H1 (cell line): ENCODE measurements around the gene EZH2. TPM values are rescaled to one million over a fixed set of nuclear protein-coding genes. Genes with fewer than 3 reads are reported as not detected.

Experiments used
- CTCF ChIA-PET: fragments of 300-600 bp; sonication (Branson Sonifier 250); formaldehyde crosslinking; loops from one replicate; lab custom pipeline; 2021; ENCODE audit not compliant: partially characterized antibody; lab: Charles Lee
- POLR2A ChIA-PET: fragments of 300-600 bp; sonication (Branson Sonifier 250); formaldehyde crosslinking; loops from one replicate; lab custom pipeline; 2021; ENCODE audit warnings: inconsistent platforms; ENCODE audit not compliant: partially characterized antibody; lab: Charles Lee
- DNase-seq, 2 experiments: peaks; one replicate each; pipeline versions ENCODE4 v3.0.0 to v3.0.0-alpha.2; 2010 to 2022; ENCODE audit warnings: low spot score in 2 of 2, low read depth in 1 of 2, mixed read lengths in 1 of 2
- FAIRE-seq: peaks from 2 replicates; lab custom pipeline; 2011; peaks lifted over from hg19 to GRCh38; lab: Jason Lieb, UNC
- H2AFZ ChIP-seq: 2 replicates; pipeline ENCODE4 v1.8.1; 2012; ENCODE audit warnings: low read length, inconsistent platforms
- H2AK5ac ChIP-seq: 2 replicates; pipeline ENCODE4 v1.6.1; 2013; ENCODE audit warnings: low read depth, low read length
- H2BK120ac ChIP-seq: replicated peaks from 2 replicates; pipeline ENCODE3; 2013; ENCODE audit warnings: low read depth, low read length, inconsistent platforms
- H2BK12ac ChIP-seq: 2 replicates; pipeline ENCODE4 v1.6.1; 2013; ENCODE audit warnings: low read depth, low read length
- H2BK15ac ChIP-seq: 2 replicates; pipeline ENCODE4 v1.6.1; 2013; ENCODE audit warnings: low read length
- H2BK20ac ChIP-seq: 2 replicates; pipeline ENCODE4 v1.6.1; 2013; ENCODE audit warnings: low read length
- H2BK5ac ChIP-seq: 2 replicates; pipeline ENCODE4 v1.6.1; 2013; ENCODE audit warnings: low read depth, low read length
- H3K14ac ChIP-seq: 2 replicates; pipeline ENCODE4 v1.6.1; 2013; ENCODE audit warnings: inconsistent platforms; ENCODE audit not compliant: insufficient read length
- H3K18ac ChIP-seq: 2 replicates; pipeline ENCODE4 v1.6.1; 2013; ENCODE audit warnings: low read length; ENCODE audit errors: extremely low read depth
- H3K23ac ChIP-seq: 2 replicates; pipeline ENCODE4 v1.6.1; 2013; ENCODE audit warnings: inconsistent platforms; ENCODE audit not compliant: insufficient read length
- H3K23me2 ChIP-seq: 2 replicates; pipeline ENCODE4 v1.6.1; 2013; ENCODE audit warnings: low read depth, low read length
- H3K27ac ChIP-seq: 2 replicates; pipeline ENCODE4 v1.6.1; 2011; ENCODE audit warnings: low read depth, low read length, inconsistent platforms
- H3K27me3 ChIP-seq, 4 experiments: replicated peaks in 1 of 4; 1 replicate in 1 of 4; 2 replicates in 3 of 4; pipeline versions ENCODE4 v1.6.1 to v1.8.1; 2011 to 2013; ENCODE audit warnings: low read length in 3 of 4, mild to moderate bottlenecking in 3 of 4, inconsistent platforms in 2 of 4, mixed read lengths in 2 of 4, moderate library complexity in 1 of 4; ENCODE audit not compliant: control insufficient read depth in 3 of 4, insufficient read depth in 3 of 4; ENCODE audit errors: extremely low read depth in 1 of 4
- H3K36me3 ChIP-seq, 4 experiments: 2 replicates each; pipeline versions ENCODE4 v1.6.1 to v1.8.1; 2011 to 2013; ENCODE audit warnings: mild to moderate bottlenecking in 4 of 4, low read length in 3 of 4, moderate library complexity in 2 of 4, control low read depth in 1 of 4, inconsistent platforms in 1 of 4; ENCODE audit not compliant: insufficient read depth in 4 of 4, control insufficient read depth in 2 of 4
- H3K4ac ChIP-seq: replicated peaks from 2 replicates; pipeline ENCODE3; 2013; ENCODE audit warnings: low read length, low read depth, mixed read lengths, inconsistent platforms; ENCODE audit not compliant: insufficient read length
- H3K4me1 ChIP-seq, 4 experiments: replicated peaks in 1 of 4; 1 replicate in 1 of 4; 2 replicates in 3 of 4; pipeline versions ENCODE4 v1.6.1 to v1.8.1; 2011 to 2013; ENCODE audit warnings: low read length in 3 of 4, inconsistent platforms in 2 of 4, mixed read lengths in 1 of 4; ENCODE audit not compliant: insufficient read depth in 4 of 4, control insufficient read depth in 3 of 4
- H3K4me2 ChIP-seq, 2 experiments: 2 replicates each; pipeline versions ENCODE4 v1.6.1 to v1.8.1; 2011 to 2013; ENCODE audit warnings: low read depth in 2 of 2, low read length in 2 of 2, control low read depth in 1 of 2, inconsistent platforms in 1 of 2, mild to moderate bottlenecking in 1 of 2; ENCODE audit not compliant: insufficient read depth in 1 of 2
- H3K4me3 ChIP-seq, 4 experiments: fragments of 200-600, 300-600 bp in 1 of 4; sonication (generic), shearing (Covaris generic), sonication (Bioruptor Twin) in 1 of 4; 2 replicates each; pipeline versions ENCODE4 v1.5.1 to v1.8.1; 2011 to 2016; ENCODE audit warnings: low read length in 4 of 4, low read depth in 3 of 4, control low read depth in 2 of 4, inconsistent platforms in 2 of 4, mild to moderate bottlenecking in 2 of 4, mixed read lengths in 1 of 4, moderate library complexity in 1 of 4; ENCODE audit not compliant: insufficient read depth in 2 of 4; ENCODE audit errors: extremely low read depth in 1 of 4
- H3K56ac ChIP-seq: replicated peaks from 2 replicates; pipeline ENCODE3; 2013; ENCODE audit warnings: low read depth, mild to moderate bottlenecking, mixed read lengths, low read length, inconsistent platforms; ENCODE audit not compliant: insufficient read length
- H3K79me1 ChIP-seq: 2 replicates; pipeline ENCODE4 v1.6.1; 2013; ENCODE audit warnings: low read depth, low read length, control low read depth
- H3K79me2 ChIP-seq, 2 experiments: 2 replicates each; pipeline versions ENCODE4 v1.6.1 to v1.8.1; 2012 to 2013; ENCODE audit warnings: low read length in 2 of 2, mild to moderate bottlenecking in 2 of 2, inconsistent platforms in 1 of 2; ENCODE audit not compliant: insufficient read depth in 2 of 2, control insufficient read depth in 1 of 2
- H3K9ac ChIP-seq, 4 experiments: replicated peaks in 1 of 4; 1 replicate in 1 of 4; 2 replicates in 3 of 4; pipeline versions ENCODE4 v1.6.1 to v1.8.1; 2011 to 2013; ENCODE audit warnings: low read depth in 3 of 4, low read length in 3 of 4, control low read depth in 2 of 4, mild to moderate bottlenecking in 2 of 4, moderate library complexity in 2 of 4, inconsistent platforms in 1 of 4; ENCODE audit errors: extremely low read depth in 1 of 4
- H3K9me3 ChIP-seq, 2 experiments: 2 replicates each; pipeline versions ENCODE4 v1.6.1 to v1.8.1; 2012 to 2013; ENCODE audit warnings: mild to moderate bottlenecking in 2 of 2, moderate library complexity in 2 of 2, control low read depth in 1 of 2, inconsistent platforms in 1 of 2, low read depth in 1 of 2, low read length in 1 of 2, mixed read lengths in 1 of 2; ENCODE audit not compliant: insufficient read depth in 2 of 2
- H4K20me1 ChIP-seq, 2 experiments: replicated peaks in 1 of 2; 2 replicates each; pipeline versions ENCODE3 to v1.8.1; 2011 to 2013; ENCODE audit warnings: inconsistent platforms in 2 of 2, low read length in 2 of 2, mild to moderate bottlenecking in 1 of 2; ENCODE audit not compliant: insufficient read depth in 2 of 2, control insufficient read depth in 1 of 2
- H4K5ac ChIP-seq: 2 replicates; pipeline ENCODE4 v1.6.1; 2013; ENCODE audit warnings: low read length, low read depth, mixed read lengths, inconsistent platforms; ENCODE audit not compliant: insufficient read length
- H4K8ac ChIP-seq: 2 replicates; pipeline ENCODE4 v1.8.0; 2013; ENCODE audit warnings: mild to moderate bottlenecking, moderate library complexity, low read length, inconsistent platforms; ENCODE audit not compliant: insufficient read depth; ENCODE audit errors: extremely low read depth
- H4K91ac ChIP-seq: replicated peaks from 2 replicates; pipeline ENCODE3; 2013; ENCODE audit warnings: low read length, mixed read lengths, inconsistent platforms; ENCODE audit not compliant: insufficient read length
- BACH1 ChIP-seq: IDR thresholded peaks from 2 replicates; pipeline ENCODE4 v1.6.1; 2012; ENCODE audit warnings: low read length, improper control_type of control experiment
- CBX5 ChIP-seq: fragments of 300-800, 300-1000 bp; sonication (generic); IDR thresholded peaks from 2 replicates; pipeline ENCODE4 v1.7.1; 2016; ENCODE audit warnings: antibody characterized with exemption, low read length, low read depth
- CEBPB ChIP-seq: IDR thresholded peaks from 2 replicates; pipeline ENCODE4 v1.6.1; 2012; ENCODE audit warnings: low read depth, low read length
- CREB1 ChIP-seq: IDR thresholded peaks from 2 replicates; pipeline ENCODE4 v1.6.1; 2012; ENCODE audit warnings: inconsistent platforms
- GTF2F1 ChIP-seq: IDR thresholded peaks from 2 replicates; pipeline ENCODE4 v1.6.1; 2012; ENCODE audit warnings: low read depth, low read length, improper control_type of control experiment, borderline replicate concordance
- HDAC2 ChIP-seq, 2 experiments: fragments of 300-600 bp in 1 of 2; sonication (generic) in 1 of 2; IDR thresholded peaks; 2 replicates each; pipeline ENCODE4 v1.6.1; 2011 to 2012; ENCODE audit warnings: low read depth in 2 of 2, low read length in 2 of 2, mild to moderate bottlenecking in 2 of 2, moderate library complexity in 2 of 2, borderline replicate concordance in 1 of 2, inconsistent platforms in 1 of 2
- KDM4A ChIP-seq: IDR thresholded peaks from one replicate; pipeline ENCODE4 v1.7.1; 2012; ENCODE audit warnings: low read depth, mild to moderate bottlenecking, moderate library complexity, low read length, inconsistent platforms; ENCODE audit not compliant: severe bottlenecking
- PHF8 ChIP-seq: fragments of 200-600 bp; sonication (generic); conservative IDR thresholded peaks from 2 replicates; pipeline ENCODE4 v1.7.1; 2012; ENCODE audit warnings: low read depth, mild to moderate bottlenecking, inconsistent platforms, low read length, moderate library complexity
- RFX5 ChIP-seq: IDR thresholded peaks from 2 replicates; pipeline ENCODE4 v1.6.1; 2011; ENCODE audit warnings: low read depth, low read length, improper control_type of control experiment, borderline replicate concordance
- SRF ChIP-seq: IDR thresholded peaks from 2 replicates; pipeline ENCODE4 v1.6.1; 2011; ENCODE audit warnings: mild to moderate bottlenecking, low read depth, low read length, moderate library complexity
- TCF12 ChIP-seq: IDR thresholded peaks from 2 replicates; pipeline ENCODE4 v1.6.1; 2011; ENCODE audit warnings: low read depth, mild to moderate bottlenecking, low read length
- WGBS, 2 experiments: shearing (Covaris generic) in 1 of 2; methylation state at CpG; one replicate each; pipeline versions ENCODE4 v1.1.6 to v1.1.7; 2013 to 2015; ENCODE audit warnings: low lambda C conversion rate in 2 of 2, mixed read lengths in 2 of 2, inconsistent platforms in 1 of 2, low coverage in 1 of 2, missing lambda C conversion rate in 1 of 2; ENCODE audit not compliant: insufficient replicate concordance in 2 of 2, insufficient coverage in 1 of 2, insufficient read length in 1 of 2; ENCODE audit errors: extremely low coverage in 1 of 2, missing lambda C conversion rate in 1 of 2; 5-methylcytosine and 5-hydroxymethylcytosine counted together
- polyA plus RNA-seq, 7 experiments: library from polyadenylated mRNA; depleted of rRNA in 3 of 7; stranded (reverse) in 5 of 7; unstranded in 2 of 7; fragments of >200 nt in 5 of 7; fragments of 200-250 nt in 2 of 7; gene quantifications; 1 replicate in 5 of 7; 2 replicates in 1 of 7; 4 replicates in 1 of 7; pipeline versions ENCODE4 v1.2.1 to v1.2.3, GENCODE V29; 2011 to 2013; ENCODE audit warnings: missing spikeins in 2 of 7, mixed read lengths in 2 of 7
- total RNA-seq: library from RNA; stranded (reverse); fragmentation: NEBNext Ultra II Directional; extraction: Animal tissue kit (Norgen Biotek cat#: 25700); gene quantifications from 2 replicates; pipeline ENCODE4 v1.2.1, GENCODE V29; 2021

Gene EZH2
- total and polyA plus RNA-seq, 2 of the 8 experiments (the other 6 are each of a cell fraction or from before 2014, with no cell fraction given) = 28.9 to 49.0 TPM

DNA sequence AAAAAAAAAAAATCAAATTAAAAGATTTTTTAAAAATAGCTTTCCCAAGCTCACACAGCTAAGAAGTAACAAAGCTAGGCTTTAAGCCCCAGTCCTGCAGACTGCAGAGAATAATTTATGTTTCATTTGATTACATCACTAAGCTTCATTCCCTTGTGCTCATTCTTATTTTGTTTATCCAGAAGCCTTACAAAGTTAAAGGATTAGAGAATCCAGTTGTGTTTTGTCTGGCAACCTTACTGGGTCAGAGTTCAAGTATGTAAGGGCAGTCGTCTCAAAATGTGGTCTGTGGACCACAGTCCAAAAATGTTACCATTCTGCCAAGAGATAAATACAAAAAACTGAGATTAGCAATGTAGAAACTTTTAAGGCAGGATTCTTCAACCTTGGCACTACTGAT, 32.1 kb upstream of the EZH2 start:
- Histone ChIP-seq H3K4me2 (no peak overlapping the region), H2AFZ (no peak overlapping the region), H3K36me3 (no peaks in the 10 kb centered on the region), H4K5ac (no peak overlapping the region), H2AK5ac (no peak overlapping the region), H4K20me1 (peaks cover 0 to 1% of the 10 kb centered on the region in 2 experiments), H3K79me1 (no peaks in the 10 kb centered on the region), H3K56ac (no peak overlapping the region), H3K18ac (no peak overlapping the region), H3K9ac (no peak overlapping the region), H2BK12ac (no peak overlapping the region), H3K9me3 (no peaks in the 10 kb centered on the region), H3K14ac (no peak overlapping the region), H3K23me2 (peaks cover 3% of the 10 kb centered on the region; the same call in 1 of the 2 replicates), H3K4me1 (peaks cover 2 to 5% (median 2%) of the 10 kb centered on the region in 4 experiments; a peak in 5 of 7 replicates), H4K8ac (no peak overlapping the region), H2BK5ac (no peak overlapping the region), H3K27ac (no peak overlapping the region), H3K4me3 (no peak overlapping the region), H3K79me2 (no peaks in the 10 kb centered on the region), H4K91ac (no peak overlapping the region), H2BK20ac (no peak overlapping the region), H3K4ac (no peak overlapping the region), H2BK120ac (no peak overlapping the region), H3K27me3 (no peaks in the 10 kb centered on the region), H3K23ac (no peak overlapping the region), H2BK15ac (no peak overlapping the region)
- ChIA-PET CTCF (interaction anchor here (0.5 to 2.7 kb wide), 3 partner anchors 13 to 661 kb away, joined by 3 to 8 read pairs (median 6); no protein-coding TSS in a partner anchor), POLR2A (interaction anchor here (0.7 kb wide), 1 partner anchor 31 kb away, joined by 3 read pairs; no protein-coding TSS in a partner anchor)
- FAIRE-seq = no peak
- 90% methylated on average over 1 of the region's 1 CpG; no CpG with 5 or more reads in 1 of the 2 experiments for WGBS, 2 experiments
- no peak for DNase-seq
- TF ChIP-seq RFX5 (no peak), HDAC2 (IDR thresholded peaks at IDR 0.05; ENCODE audit: borderline replicate concordance in 1 of 2, low read depth in 2 of 2, low read length in 2 of 2) (no peak), CBX5 (no peak), KDM4A (no peak), TCF12 (no peak), CREB1 (no peak), SRF (no peak), CEBPB (no peak), GTF2F1 (no peak), PHF8 (no peak), BACH1 (no peak)
